ENCODE results near the gene PLCH2. TPM values are rescaled to one million over a fixed set of nuclear protein-coding genes. Genes with fewer than 3 reads are reported as not detected.

PLCH2 gene
- total and polyA plus RNA-seq, 9 of the 15 experiments (the other 6 are each of a cell fraction or from before 2014, with no cell fraction given) = 0.16 TPM; not detected in 8

- TF ChIP-seq ZNF512 (tag; IDR thresholded peaks at IDR 0.05) (no peak), CBFA2T3 (IDR thresholded peaks at IDR 0.05) (0 out of 2 replicates have a peak, but pooled peaks have one; percentile 3), ZNF76 (CRISPR knock-in tag; IDR thresholded peaks at IDR 0.05; ENCODE audit: borderline replicate concordance) (no peak), KDM2B (CRISPR knock-in tag; IDR thresholded peaks at IDR 0.05) (no peak), E2F1 (CRISPR knock-in tag; IDR thresholded peaks at IDR 0.05) (no peak)
Measured at GRCh38 chr1:2534687-2535441, 58.8 kb downstream of the PLCH2 start (continued).

GRCh38 chr1:2535455-2535854, 59.4 kb downstream of the PLCH2 start:
- POLR2A ChIA-PET = interaction anchor here (0.7 to 1.5 kb wide), 3 partner anchors 9 to 74 kb away, joined by 3 to 4 read pairs (median 3); partner anchors contain the start of gene PANK4
- intact Hi-C loops (cut with micrococcal nuclease) = no loop called here
- FAIRE-seq (no peak), DNase-seq (ENCODE audit: extremely low read depth in 1 of 4, low spot score in 3 of 4) (no peak), ATAC-seq (no peak)
- in situ Hi-C loops (cut with MboI) = loop anchor here (5.0 to 25.0 kb wide), 2 partner anchors 123 to 348 kb away; partner anchors contain the start of genes FAAP20 and PEX10
- Histone ChIP-seq H3K9ac (ENCODE audit: insufficient read depth in 1 of 2, low read depth in 2 of 2, low read length in 2 of 2) (no peak overlapping the region), H3K4me3 (no peak overlapping the region), H3K27me3 (ENCODE audit: control insufficient read depth in 2 of 2, insufficient read depth in 2 of 2, low read length in 2 of 2) (peaks cover 35 to 66% of the 10 kb centered on the region in 2 experiments; a peak in 4 of 5 replicates), H3K9me3 (replicated peaks; ENCODE audit: control insufficient read depth, insufficient read depth, low read depth, low read length) (no peaks in the 10 kb centered on the region), H3K4me2 (ENCODE audit: insufficient read depth, low read length) (no peak overlapping the region), H3K36me3 (ENCODE audit: control insufficient read depth, insufficient read depth, low read length) (no peaks in the 10 kb centered on the region), H3K79me2 (ENCODE audit: control insufficient read depth, insufficient read depth, low read length) (no peaks in the 10 kb centered on the region), H4K20me1 (replicated peaks; ENCODE audit: control insufficient read depth, insufficient read depth, low read length) (peaks cover 6% of the 10 kb centered on the region; the same call in 1 of the 2 replicates), H3K27ac (ENCODE audit: extremely low read depth, low read depth, low read length) (no peak overlapping the region), H3K4me1 (replicated peaks in 1 of 2; ENCODE audit: control insufficient read depth in 2 of 2, insufficient read depth in 2 of 2, low read length in 2 of 2) (peaks cover 0 to 67% of the 10 kb centered on the region in 2 experiments; a peak in 3 of 5 replicates), H3K9me1 (ENCODE audit: control insufficient read depth, insufficient read depth, low read length) (no peaks in the 10 kb centered on the region), H2AFZ (ENCODE audit: low read depth, low read length) (no peak overlapping the region)
- WGBS (ENCODE audit: insufficient coverage, low coverage, missing lambda C conversion rate) = 23% methylated on average over 18 of the region's 27 CpGs
- BruUV-seq (replicated peaks) = no TSS peak
- CTCF ChIA-PET (ENCODE audit: low intra/inter-chr PET ratio) = no interaction called here
- TF ChIP-seq BHLHE40 (IDR thresholded peaks at IDR 0.05; ENCODE audit: low read length) (peak; percentile 22; the same call in 1 of the 2 replicates), ZNF644 (tag; IDR thresholded peaks at IDR 0.05; ENCODE audit: low read depth) (no peak), ZBTB33 (CRISPR knock-in tag; IDR thresholded peaks at IDR 0.05) (peak; percentile 31; the same call in 1 of the 2 replicates), ZNF830 (CRISPR knock-in tag; IDR thresholded peaks at IDR 0.05) (no peak), ZBTB11 (CRISPR knock-in tag; IDR thresholded peaks at IDR 0.05) (no peak)
